ENCODE measurements around the gene FZD10.

GRCh38 chr12:130194154-130194553, 31.9 kb downstream of the FZD10 start:
- TF ChIP-seq, protein P1, sequence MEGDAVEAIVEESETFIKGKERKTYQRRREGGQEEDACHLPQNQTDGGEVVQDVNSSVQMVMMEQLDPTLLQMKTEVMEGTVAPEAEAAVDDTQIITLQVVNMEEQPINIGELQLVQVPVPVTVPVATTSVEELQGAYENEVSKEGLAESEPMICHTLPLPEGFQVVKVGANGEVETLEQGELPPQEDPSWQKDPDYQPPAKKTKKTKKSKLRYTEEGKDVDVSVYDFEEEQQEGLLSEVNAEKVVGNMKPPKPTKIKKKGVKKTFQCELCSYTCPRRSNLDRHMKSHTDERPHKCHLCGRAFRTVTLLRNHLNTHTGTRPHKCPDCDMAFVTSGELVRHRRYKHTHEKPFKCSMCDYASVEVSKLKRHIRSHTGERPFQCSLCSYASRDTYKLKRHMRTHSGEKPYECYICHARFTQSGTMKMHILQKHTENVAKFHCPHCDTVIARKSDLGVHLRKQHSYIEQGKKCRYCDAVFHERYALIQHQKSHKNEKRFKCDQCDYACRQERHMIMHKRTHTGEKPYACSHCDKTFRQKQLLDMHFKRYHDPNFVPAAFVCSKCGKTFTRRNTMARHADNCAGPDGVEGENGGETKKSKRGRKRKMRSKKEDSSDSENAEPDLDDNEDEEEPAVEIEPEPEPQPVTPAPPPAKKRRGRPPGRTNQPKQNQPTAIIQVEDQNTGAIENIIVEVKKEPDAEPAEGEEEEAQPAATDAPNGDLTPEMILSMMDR (IDR thresholded peaks at IDR 0.05; ENCODE audit: control extremely low read depth in 1 of 3, insufficient read depth in 1 of 3, low read depth in 1 of 3, low read length in 3 of 3): no peak
- TF ChIP-seq EZH2 (IDR thresholded peaks at IDR 0.05; ENCODE audit: low read depth, low read length, severe bottlenecking) (no peak), SIN3A (conservative IDR thresholded peaks at IDR 0.05 in 1 of 2, IDR thresholded peaks at IDR 0.05 in 1 of 2; ENCODE audit: low read depth in 1 of 2, low read length in 2 of 2) (no peak), BCL11A (IDR thresholded peaks at IDR 0.05; ENCODE audit: low read depth in 2 of 2, low read length in 2 of 2) (no peak), POLR2A (IDR thresholded peaks at IDR 0.05; ENCODE audit: control extremely low read depth in 1 of 2, low read depth in 2 of 2, low read length in 2 of 2) (no peak), SIRT6 (IDR thresholded peaks at IDR 0.05; ENCODE audit: low read length) (no peak), SUZ12 (IDR thresholded peaks at IDR 0.05; ENCODE audit: low read length) (no peak), POLR2AphosphoS5 (IDR thresholded peaks at IDR 0.05; ENCODE audit: low read depth, low read length) (no peak), SP2 (IDR thresholded peaks at IDR 0.05; ENCODE audit: low read length) (no peak), JUND (IDR thresholded peaks at IDR 0.05; ENCODE audit: low read length) (no peak), YY1 (IDR thresholded peaks at IDR 0.05; ENCODE audit: low read depth, low read length) (no peak), RNF2 (IDR thresholded peaks at IDR 0.05; ENCODE audit: borderline replicate concordance, low read depth, low read length, missing control alignments, poor library complexity, severe bottlenecking) (no peak)
- TF ChIP-seq, protein P2, sequence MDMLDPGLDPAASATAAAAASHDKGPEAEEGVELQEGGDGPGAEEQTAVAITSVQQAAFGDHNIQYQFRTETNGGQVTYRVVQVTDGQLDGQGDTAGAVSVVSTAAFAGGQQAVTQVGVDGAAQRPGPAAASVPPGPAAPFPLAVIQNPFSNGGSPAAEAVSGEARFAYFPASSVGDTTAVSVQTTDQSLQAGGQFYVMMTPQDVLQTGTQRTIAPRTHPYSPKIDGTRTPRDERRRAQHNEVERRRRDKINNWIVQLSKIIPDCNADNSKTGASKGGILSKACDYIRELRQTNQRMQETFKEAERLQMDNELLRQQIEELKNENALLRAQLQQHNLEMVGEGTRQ (IDR thresholded peaks at IDR 0.05; ENCODE audit: low read length): no peak
